HG03039 (cell line): ENCODE results near the gene PPIL6.

Experiments
- ATAC-seq: cut with Tn5 transposase; IDR thresholded peaks from one replicate; pipeline ENCODE4 v1.9.1; 2021; ENCODE audit warnings: mild to moderate bottlenecking, moderate library complexity; ENCODE audit not compliant: unreplicated experiment

PPIL6 gene

DNA sequence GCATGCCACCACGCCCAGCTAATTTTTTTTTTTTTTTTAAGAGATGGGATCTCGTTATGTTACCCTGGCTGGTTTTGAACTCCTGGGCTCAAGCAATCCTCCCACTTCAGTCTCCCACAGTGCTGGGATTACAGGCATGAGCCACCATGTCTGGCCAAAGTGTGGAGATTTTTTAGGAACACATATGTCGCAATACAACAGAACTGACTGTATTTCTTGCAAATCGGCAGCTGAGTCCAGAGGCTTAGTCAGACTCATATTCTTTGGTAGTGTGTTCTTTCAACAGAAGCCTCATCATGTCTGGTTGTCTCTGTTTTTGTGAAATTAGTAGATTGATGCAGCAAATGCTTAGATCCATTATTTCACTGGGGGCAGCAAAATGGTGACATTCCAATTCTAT, 34.2 kb downstream of the PPIL6 start:
- no peak for ATAC-seq

DNA sequence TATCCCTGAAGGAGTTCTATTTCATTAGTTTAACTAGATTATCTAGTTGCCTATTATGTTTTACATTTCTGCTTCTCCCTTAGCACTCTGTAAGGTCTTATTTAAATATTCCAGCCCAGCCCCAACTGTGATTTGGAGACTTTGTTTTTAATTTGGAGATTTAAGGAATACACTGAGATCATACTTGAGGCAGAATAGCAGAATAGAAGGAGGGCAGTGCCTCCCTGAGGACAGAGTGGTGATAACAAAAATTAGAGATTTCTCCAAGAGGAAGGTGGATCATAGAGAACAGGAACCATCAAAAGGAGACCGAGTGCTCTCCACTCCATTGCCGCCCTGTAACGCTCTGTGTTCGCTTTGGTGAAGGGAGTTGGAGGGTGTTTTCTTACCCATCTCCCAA, 43.4 kb downstream of the PPIL6 start:
- no peak for ATAC-seq

DNA sequence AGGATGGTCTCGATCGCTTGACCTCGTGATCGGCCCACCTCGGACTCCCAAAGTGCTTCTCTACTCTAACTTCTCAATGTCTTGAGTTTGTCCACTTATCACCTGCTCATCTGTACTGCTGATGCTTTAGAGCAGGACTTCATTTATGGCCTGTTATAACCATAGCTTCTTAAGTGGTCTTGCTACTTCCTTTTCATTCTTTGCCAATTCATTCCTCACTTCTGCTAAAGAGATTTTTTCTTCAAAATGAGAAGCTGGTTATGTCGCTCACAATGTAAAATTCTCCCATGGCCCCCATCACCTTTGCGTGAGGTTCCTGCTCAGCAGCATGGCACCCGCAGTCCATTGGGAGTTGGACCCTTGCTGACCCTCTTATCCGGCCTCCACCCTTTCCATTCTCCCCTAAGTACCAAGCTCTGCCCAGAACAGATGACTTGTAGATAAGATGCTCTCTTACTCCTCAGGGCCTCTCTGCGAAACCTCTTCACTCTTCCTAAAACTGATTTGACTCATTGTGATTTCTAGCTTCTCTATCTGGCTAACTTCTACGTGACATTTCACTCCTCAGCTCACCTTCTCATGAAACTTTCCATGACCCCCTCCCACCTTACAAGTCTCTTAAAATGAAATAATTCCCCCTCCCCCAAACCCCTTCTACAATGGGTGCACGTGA, 44.2 kb downstream of the PPIL6 start:
- no peak for ATAC-seq

DNA sequence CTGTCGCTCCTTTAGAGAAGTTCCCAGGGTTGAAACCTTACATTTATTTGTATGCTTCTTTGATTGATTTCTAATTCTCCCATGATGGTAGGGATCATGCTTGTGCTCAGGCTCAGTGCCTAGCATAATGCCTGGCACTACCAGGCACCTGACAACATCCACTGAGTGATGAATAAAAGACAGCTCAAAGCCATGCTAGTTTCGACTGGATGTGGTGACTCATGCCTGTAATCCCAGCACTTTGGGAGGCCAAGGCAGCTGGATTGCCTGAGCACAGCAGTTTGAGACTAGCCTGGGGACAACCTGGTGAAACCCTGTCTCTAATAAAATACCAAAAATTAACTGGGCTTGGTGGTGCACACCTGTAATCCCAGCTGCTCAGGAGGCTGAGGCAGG, 46.5 kb downstream of the PPIL6 start:
- no peak for ATAC-seq

DNA sequence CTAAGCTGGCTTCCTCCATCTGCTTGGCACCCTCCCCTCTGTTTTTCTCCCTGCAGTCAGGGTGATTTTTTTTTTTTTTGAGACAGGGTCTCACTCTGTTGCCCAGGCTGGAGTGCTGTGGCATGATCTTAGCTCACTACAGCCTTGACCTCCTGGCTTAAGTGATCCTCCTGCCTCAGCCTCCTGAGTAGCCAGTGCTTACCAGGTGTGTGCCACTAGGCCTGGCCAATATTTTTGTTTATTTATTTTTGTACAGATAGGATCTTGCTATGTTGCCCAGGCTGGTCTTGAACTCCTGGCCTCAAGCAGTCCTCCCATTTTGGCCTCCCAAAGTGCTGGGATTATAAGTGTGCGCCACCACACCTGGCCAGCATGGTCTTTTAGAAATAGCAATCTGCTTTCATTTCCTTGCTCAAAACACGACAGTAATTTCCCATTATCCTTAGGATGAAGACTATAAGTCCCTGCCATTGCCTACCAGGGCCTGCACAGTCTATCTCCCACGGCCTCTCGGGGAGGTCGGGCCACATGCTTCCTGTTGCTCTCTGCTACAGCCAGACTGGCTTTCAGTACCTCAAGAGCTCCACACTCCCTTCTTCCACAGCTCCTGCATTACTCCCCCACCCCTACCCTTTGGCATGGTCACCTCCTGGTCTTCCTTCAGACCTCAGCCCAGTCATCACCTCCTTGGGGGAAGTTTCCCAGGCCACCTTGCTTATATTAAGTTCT, 47.1 kb downstream of the PPIL6 start:
- ATAC-seq, result no peak

DNA sequence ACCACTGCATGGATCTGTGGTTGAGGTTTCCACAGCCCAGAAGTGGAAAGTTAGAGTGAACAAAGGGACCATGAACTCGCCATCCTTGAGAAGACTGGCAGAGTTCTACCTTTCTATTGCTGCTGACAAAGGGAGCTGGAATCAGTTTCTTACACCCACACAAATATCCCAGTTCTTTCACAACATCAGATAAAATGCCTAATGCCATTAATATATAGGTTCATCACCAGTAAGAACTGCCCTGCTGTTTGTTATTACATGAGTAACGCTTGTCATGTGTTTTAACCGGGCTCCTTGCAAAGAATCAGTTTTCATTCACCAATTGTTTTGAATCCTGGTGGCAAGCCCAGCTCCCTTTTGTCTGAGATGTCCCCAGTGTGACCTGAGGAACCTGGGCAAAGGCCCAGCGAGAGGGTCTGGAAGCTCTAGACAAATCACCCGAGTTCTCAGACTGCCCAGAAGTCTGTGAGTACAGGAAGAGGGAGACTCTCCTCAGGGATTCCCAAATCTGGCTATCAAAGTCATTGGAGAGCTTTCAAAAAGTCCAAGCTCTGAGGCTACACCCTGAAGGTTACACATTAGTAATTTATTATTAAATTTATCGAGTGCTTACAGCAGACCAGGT, 50.7 kb downstream of the PPIL6 start:
- ATAC-seq, result no peak

DNA sequence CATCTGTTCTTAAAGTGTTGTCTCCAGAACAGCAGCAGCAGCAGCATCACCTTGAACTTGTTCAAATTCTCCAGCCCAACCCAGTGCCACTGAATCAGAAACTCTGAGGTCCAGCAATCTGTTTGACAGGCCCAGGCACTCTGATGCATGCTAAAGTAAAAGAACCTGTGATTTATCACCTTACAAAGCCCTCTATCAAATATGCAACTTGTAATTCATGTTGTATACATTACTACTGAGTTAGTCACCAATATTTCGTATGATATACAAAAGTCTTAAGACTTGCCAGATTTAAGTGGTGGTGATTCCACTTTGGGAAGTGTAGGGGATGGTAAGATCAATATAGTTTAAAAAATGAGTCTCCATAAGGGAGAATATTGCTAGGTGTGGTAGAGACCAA, 52.2 kb downstream of the PPIL6 start:
- no peak for ATAC-seq

DNA sequence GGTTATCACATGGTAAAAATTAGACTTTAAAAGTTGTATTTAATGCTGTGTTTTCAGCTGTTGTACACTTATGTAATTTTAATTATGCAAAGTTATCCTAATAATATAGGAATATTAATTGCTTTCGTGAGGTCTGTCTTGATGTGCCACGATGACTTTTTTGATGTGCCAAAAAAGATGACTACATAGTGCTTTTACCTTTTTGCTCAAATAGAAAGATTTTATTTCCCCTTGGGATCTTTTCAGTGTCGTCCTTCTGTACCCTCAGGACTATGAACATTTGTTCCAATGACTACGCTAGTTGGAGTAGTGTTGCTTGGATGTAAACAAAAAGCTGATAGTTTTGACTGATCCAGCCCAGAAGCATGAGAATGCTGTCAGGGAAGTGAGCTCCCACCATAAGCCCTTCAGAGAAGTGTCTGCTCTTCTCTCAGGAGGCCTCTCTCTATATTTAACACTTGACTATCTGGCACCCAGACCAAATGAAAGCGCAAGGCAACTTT, 56.9 kb downstream of the PPIL6 start:
- no peak for ATAC-seq

DNA sequence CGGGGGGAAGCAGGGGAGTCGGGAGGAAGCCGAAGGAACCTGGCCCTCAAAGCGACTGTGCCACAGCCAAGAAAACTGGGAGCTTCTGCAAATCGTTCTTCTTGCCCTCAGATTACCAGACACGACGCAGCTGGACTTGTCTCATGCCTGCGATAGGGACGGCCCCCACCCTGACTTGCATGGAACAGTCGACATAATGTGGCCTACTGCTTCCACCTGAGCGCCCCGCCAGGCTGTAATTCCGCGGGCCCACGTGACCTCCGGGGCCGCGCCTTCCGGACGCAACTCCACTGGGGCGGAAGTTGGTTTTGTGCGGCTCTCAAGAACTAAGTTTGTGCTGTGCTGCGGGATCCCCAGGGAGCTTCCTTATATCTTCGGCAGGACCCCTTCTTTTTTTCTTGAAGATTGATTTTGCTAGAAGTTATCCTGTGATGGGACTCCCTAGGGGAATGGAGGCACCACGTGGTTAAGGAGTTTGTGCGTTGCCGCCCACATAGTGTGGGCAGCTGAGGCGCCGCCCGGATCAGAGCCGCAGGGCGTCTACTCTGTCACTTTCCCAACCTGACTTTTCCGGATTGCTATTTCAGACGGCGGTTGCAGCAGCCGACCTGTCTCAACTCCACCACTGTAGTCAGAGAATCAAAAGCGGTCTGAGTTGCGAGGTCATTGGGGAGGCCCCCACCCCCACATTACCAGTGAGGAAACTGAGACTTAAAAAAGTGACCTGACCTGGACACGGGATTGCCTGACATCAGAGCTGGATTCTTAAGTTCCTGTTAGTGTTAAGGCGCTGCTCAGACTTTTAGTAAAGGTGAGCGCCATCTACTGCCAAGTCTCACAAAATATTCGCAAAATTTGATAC, 57.6 kb downstream of the PPIL6 start:
- ATAC-seq, result peak; percentile 64

DNA sequence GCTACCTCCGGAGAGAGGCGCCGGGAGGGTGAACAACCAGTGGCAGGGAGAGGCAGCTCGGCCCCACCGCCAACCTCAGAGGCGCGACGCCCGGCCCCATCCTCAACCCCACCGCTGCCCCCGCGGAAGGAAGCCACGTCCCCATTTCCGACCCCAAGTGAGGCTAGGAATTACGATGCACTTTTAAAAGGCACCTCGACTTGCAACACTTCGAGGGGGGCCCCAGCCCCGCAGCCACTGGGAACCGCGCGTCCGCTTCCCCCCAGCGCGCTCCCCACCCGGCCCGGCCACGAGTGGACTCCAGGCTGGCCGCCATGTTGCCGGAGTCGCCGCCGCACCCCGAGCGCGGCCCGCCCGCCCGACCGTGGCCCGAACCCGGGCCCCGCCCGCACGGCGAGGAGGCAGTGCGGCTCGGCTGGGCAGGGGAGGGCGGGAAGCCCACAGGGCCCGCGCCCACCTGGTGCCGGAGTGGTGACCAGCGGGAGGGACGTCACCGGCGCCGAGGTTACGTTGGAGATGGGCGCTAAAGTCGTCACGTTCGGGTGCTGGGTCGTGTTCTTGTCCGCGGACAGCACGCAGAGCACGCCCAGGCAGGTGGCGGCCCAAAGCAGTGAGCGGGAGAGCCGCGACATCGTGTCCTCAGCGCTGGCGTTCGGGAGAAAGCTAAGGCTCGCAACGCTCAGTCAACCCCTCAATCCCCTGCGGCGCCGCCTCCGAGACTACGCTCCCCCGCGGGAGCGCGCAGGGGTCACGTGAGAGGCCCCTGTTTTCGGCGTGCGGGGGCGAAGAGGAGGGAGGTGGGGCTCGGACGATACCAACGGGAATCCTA, 58.5 kb downstream of the PPIL6 start, which contains the start of gene CD164:
Gene CD164 (minus strand): TSS at position 721 of the 829 bp plus-strand sequence. CDS start 89 bp downstream, at position 632.
- peak; percentile 43 for ATAC-seq

DNA sequence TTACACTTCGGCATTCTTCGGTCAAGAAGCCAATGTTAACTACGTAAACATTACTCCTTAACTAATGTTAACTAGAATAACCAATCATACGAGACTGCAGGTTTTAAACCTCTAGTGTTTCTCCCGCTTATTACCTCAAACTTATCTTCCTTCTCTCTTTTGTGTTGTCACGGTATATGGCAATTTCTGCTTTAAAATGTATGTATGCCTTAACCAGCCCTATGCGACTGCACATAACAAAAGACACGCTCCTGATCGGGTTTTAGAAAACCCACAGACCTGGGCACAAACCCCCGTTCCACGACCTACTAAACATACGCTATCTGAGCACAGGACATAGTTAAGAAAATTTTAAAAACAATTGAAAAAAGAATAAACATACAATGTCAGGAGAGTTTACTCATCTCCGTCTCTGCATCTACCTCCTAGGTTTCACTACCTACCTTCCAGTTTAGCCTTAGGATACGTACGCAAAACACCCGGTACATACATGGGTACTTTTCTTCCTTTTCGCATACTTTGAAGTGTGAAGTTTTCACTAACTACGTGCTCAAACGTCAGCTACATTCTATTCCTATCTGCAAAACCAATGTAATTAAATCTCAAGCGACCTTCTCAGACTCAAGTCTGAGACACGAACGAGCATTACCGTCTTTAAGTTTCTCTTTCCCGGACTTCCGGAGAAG, 59.2 kb downstream of the PPIL6 start:
- no peak for ATAC-seq

DNA sequence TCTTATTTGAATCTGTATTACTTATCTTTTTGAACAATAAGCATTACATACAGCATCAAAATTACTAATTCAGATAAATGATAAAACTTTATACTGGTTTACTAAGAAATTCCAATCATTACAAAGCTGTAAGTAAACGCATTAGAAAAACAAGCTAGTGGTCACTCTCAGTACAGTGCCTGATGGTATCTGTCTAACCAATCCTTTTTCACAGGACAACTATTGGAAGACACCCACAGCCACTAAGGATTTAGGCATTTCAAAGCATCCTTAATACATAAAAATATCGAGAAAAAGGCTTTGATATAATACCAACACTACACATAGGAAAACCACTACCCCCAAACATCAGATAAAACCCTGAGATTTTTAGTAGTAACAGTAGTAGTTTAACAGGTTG, 60.7 kb downstream of the PPIL6 start:
- ATAC-seq, result no peak

DNA sequence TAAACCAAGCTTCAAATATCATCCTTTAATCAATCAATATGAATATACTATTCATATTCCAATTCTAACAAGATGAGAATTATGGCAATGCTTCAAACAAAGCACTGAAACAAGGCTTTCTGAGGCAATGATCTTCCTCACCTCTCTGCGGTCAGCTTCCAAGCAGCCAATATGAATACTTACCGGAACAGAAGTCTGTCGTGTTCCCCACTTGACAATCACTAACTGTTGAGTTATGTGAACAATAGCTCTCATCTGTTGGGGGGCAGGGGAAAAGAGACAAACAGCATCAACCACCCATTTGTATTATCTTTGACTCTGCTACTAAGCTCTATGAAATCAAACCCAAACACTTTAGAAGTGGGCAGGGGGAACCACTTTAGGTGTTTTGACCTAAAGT, 62.7 kb downstream of the PPIL6 start:
- ATAC-seq, result no peak

DNA sequence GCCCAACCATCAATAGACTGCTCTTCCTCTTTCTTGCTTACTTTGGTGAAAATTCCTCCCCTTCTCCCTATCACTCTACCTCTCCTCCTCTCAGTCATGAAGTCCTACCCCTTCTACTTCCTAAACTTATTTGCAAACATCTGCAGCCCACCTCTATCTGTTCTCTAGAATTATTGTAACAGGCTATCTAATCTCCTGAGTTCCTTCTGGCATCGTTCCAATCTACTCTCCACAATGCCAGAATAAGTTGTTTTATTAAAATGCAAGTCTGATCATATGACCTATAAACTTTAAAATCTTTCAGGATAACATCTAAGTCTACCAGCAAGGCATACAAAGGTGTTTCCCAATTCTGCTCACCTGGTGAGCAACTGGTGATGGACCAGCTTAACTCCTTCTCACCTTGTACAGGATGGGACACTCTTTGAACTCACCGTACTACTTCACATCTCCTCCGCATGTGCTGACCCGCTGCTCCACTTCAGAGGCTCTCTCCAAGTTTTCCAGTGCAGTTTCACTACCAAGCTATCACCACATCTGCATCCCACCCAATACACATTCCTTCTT, 66.0 kb downstream of the PPIL6 start:
- ATAC-seq, result no peak

DNA sequence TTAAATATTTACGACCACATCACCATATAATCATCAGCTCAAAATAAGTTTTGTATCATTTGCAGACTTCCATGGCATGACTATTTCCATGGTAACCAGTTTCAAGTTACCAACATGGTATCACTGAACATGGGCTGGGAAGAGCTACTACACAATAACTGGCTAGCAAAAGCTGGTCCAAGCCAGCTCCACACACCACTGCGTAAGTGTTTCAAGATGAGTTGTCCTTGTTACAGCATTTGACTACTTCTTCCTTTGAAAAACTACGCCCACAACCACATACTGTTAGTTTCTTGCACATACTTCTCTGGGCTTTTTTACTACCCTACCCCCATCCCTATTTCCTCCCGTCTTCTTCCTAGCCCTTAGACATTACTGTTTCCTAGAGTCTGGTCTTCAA, 66.7 kb downstream of the PPIL6 start:
- peak; percentile 94 for ATAC-seq

DNA sequence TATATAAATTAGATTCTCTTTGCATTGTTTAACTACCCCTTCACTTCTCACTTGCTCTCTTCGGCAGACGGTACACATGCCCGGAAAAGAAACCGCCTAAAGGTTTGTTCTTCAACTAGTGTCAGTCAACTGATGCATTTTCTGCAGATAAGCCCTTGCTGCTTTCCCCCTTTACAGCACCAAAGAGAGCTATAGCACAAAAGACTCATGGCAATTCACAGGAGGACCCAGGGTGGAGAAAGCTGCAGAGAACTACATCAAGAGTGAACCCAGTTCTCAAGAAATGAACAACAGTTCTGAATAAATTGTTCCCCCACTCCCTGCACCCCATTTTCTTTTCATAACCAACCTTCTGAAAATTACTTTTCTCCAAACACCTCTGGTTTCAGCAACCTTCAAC, 67.1 kb downstream of the PPIL6 start:
- no peak for ATAC-seq

DNA sequence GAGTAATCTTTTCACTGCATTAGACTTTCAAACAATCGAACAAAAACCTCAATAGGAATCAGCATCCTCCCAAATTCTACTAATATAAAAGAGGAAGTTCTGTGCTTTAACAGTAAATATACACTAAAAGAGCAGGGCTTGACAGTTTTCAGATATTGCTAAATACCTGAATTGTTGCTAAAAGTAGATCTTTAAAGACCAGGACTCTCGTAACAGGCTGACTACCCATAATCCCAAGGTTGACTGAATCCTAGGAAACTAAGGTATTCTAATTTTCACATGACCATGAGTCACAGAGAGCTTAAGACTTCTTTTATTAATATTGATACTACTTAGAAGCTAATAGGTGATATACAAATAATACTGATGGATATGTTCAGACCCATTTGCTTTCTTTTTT, 68.3 kb downstream of the PPIL6 start:
- no peak for ATAC-seq

DNA sequence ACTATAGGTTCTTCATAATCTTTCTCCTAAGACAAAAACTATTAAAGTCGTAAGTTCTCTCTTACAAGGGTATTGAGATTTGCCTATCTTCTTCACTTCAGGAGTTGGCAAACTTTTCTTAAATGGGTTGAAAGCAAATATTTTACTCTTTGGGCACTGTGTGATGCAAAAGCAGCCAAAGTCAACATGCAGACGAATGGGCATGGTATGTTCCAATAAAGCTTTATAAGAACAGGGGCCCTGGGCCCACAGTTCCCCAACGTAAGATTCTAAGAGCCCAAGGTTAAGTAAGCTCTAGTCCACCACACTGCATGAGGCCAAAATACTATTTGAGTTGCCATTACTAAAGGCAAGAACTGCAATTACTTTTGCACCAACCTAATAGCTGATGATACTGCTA, 69.6 kb downstream of the PPIL6 start:
- ATAC-seq, result no peak

DNA sequence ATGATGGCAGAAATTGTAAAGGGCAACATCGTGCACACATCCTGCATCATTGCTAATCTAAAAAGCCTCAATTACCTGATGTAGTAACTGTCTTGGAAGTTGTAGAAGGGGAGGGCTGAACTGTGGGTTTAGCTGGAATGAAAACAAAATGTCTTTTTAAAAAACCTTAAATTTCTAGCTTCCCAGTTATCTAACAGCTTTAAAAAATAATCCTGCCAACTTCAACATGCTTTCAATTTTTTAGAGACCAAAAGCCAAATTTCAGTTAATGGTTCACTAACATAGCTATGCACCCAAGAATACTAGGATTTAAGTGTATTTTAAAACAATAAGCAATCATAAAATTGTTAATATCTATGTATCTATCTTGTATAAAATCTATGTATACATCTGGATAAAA, 70.1 kb downstream of the PPIL6 start:
- ATAC-seq, result no peak
